Measurements from ENCODE around the gene NTMT1.
"Not testable (repeated sequence)": the region's sequence is repeated elsewhere in the genome, so short reads cannot be mapped to it uniquely, and the experiment has no call there.

Gene NTMT1

GRCh38 chr9:129630967-129631673, 5.2 kb downstream of the NTMT1 start:
- Histone ChIP-seq H3K27ac (ENCODE audit: low read depth, low read length) (no peak overlapping the region), H3K4me1 (ENCODE audit: control insufficient read depth, insufficient read depth, low read length, unreplicated experiment) (peaks cover 47% of the 10 kb centered on the region), H2AFZ (ENCODE audit: low read length, unreplicated experiment) (no peak overlapping the region)

GRCh38 chr9:129631674-129632129, 5.7 kb downstream of the NTMT1 start:
- Histone ChIP-seq H2AFZ (ENCODE audit: low read length, unreplicated experiment) (no peak overlapping the region), H3K36me3 (ENCODE audit: insufficient read depth, low read length) (peaks cover 25% of the 10 kb centered on the region), H3K27ac (ENCODE audit: low read depth, low read length) (no peak overlapping the region), H3K4me1 (ENCODE audit: control insufficient read depth, insufficient read depth, low read length, unreplicated experiment) (peaks cover 47% of the 10 kb centered on the region), H3K27me3 (ENCODE audit: insufficient read depth, low read length) (no peaks in the 10 kb centered on the region), H3K4me3 (ENCODE audit: low read depth, low read length) (0 out of 2 replicates have a peak overlapping the region, but pooled peaks have one; percentile 13), H3K79me2 (ENCODE audit: control insufficient read depth, insufficient read depth, low read length, unreplicated experiment) (peaks cover 86% of the 10 kb centered on the region)

More at GRCh38 chr9:129630967-129631673, 5.2 kb downstream of the NTMT1 start:
- Histone ChIP-seq H3K4me3 (ENCODE audit: low read depth, low read length) (no peak overlapping the region), H3K36me3 (ENCODE audit: insufficient read depth, low read length) (peaks cover 25% of the 10 kb centered on the region; the same call in 1 of the 2 replicates), H3K79me2 (ENCODE audit: control insufficient read depth, insufficient read depth, low read length, unreplicated experiment) (peaks cover 92% of the 10 kb centered on the region), H3K27me3 (ENCODE audit: insufficient read depth, low read length) (no peaks in the 10 kb centered on the region)

GRCh38 chr9:129632460-129632859, 6.5 kb downstream of the NTMT1 start:
- H3K36me3 ChIP-seq (ENCODE audit: insufficient read depth, low read length), result peaks cover 28% of the 10 kb centered on the region
- no peak overlapping the region for H2AFZ ChIP-seq (ENCODE audit: low read length, unreplicated experiment)
- no peaks in the 10 kb centered on the region for H3K27me3 ChIP-seq (ENCODE audit: insufficient read depth, low read length)
- peaks cover 79% of the 10 kb centered on the region for H3K79me2 ChIP-seq (ENCODE audit: control insufficient read depth, insufficient read depth, low read length, unreplicated experiment)
- H3K4me1 ChIP-seq (ENCODE audit: control insufficient read depth, insufficient read depth, low read length, unreplicated experiment), result peaks cover 43% of the 10 kb centered on the region
- no peak overlapping the region for H3K4me3 ChIP-seq (ENCODE audit: low read depth, low read length)
- no peak overlapping the region for H3K27ac ChIP-seq (ENCODE audit: low read depth, low read length)

- Histone ChIP-seq H3K27ac (ENCODE audit: low read depth, low read length) (no peak overlapping the region), H3K36me3 (ENCODE audit: insufficient read depth, low read length) (peaks cover 32% of the 10 kb centered on the region), H3K79me2 (ENCODE audit: control insufficient read depth, insufficient read depth, low read length, unreplicated experiment) (peaks cover 71% of the 10 kb centered on the region), H3K27me3 (ENCODE audit: insufficient read depth, low read length) (no peaks in the 10 kb centered on the region), H3K4me3 (ENCODE audit: low read depth, low read length) (no peak overlapping the region), H3K4me1 (ENCODE audit: control insufficient read depth, insufficient read depth, low read length, unreplicated experiment) (peaks cover 35% of the 10 kb centered on the region), H2AFZ (ENCODE audit: low read length, unreplicated experiment) (no peak overlapping the region)
Measured at GRCh38 chr9:129633207-129633606, 7.2 kb downstream of the NTMT1 start.

GRCh38 chr9:129633848-129634247, 7.9 kb downstream of the NTMT1 start:
- peaks cover 32% of the 10 kb centered on the region for H3K36me3 ChIP-seq (ENCODE audit: insufficient read depth, low read length)
- peaks cover 68% of the 10 kb centered on the region for H3K79me2 ChIP-seq (ENCODE audit: control insufficient read depth, insufficient read depth, low read length, unreplicated experiment)
- H3K4me1 ChIP-seq (ENCODE audit: control insufficient read depth, insufficient read depth, low read length, unreplicated experiment), result peaks cover 29% of the 10 kb centered on the region

GRCh38 chr9:129635099-129636065, 9.4 kb downstream of the NTMT1 start:
- Histone ChIP-seq H3K36me3 (ENCODE audit: insufficient read depth, low read length) (peaks cover 32% of the 10 kb centered on the region), H3K27ac (ENCODE audit: low read depth, low read length) (no peak overlapping the region), H3K27me3 (ENCODE audit: insufficient read depth, low read length) (no peaks in the 10 kb centered on the region), H2AFZ (ENCODE audit: low read length, unreplicated experiment) (no peak overlapping the region), H3K4me1 (ENCODE audit: control insufficient read depth, insufficient read depth, low read length, unreplicated experiment) (peaks cover 34% of the 10 kb centered on the region), H3K79me2 (ENCODE audit: control insufficient read depth, insufficient read depth, low read length, unreplicated experiment) (peaks cover 68% of the 10 kb centered on the region), H3K4me3 (ENCODE audit: low read depth, low read length) (no peak overlapping the region)

More at GRCh38 chr9:129633848-129634247, 7.9 kb downstream of the NTMT1 start:
- no peak overlapping the region for H2AFZ ChIP-seq (ENCODE audit: low read length, unreplicated experiment)
- no peaks in the 10 kb centered on the region for H3K27me3 ChIP-seq (ENCODE audit: insufficient read depth, low read length)
- no peak overlapping the region for H3K27ac ChIP-seq (ENCODE audit: low read depth, low read length)
- no peak overlapping the region for H3K4me3 ChIP-seq (ENCODE audit: low read depth, low read length)

GRCh38 chr9:129636343-129636742, 10.4 kb downstream of the NTMT1 start:
- Histone ChIP-seq H3K4me1 (ENCODE audit: control insufficient read depth, insufficient read depth, low read length, unreplicated experiment) (peaks cover 32% of the 10 kb centered on the region), H3K36me3 (ENCODE audit: insufficient read depth, low read length) (peaks cover 32% of the 10 kb centered on the region), H3K79me2 (ENCODE audit: control insufficient read depth, insufficient read depth, low read length, unreplicated experiment) (peaks cover 68% of the 10 kb centered on the region)
- not testable (repeated sequence) for H3K27ac ChIP-seq (ENCODE audit: low read depth, low read length); H3K4me3 ChIP-seq (ENCODE audit: low read depth, low read length); H3K27me3 ChIP-seq (ENCODE audit: insufficient read depth, low read length); H2AFZ ChIP-seq (ENCODE audit: low read length, unreplicated experiment)

GRCh38 chr9:129637102-129637501, 11.1 kb downstream of the NTMT1 start:
- Histone ChIP-seq H3K4me3 (ENCODE audit: low read depth, low read length) (no peak overlapping the region), H2AFZ (ENCODE audit: low read length, unreplicated experiment) (no peak overlapping the region), H3K27ac (ENCODE audit: low read depth, low read length) (no peak overlapping the region), H3K4me1 (ENCODE audit: control insufficient read depth, insufficient read depth, low read length, unreplicated experiment) (peaks cover 25% of the 10 kb centered on the region), H3K36me3 (ENCODE audit: insufficient read depth, low read length) (peaks cover 32% of the 10 kb centered on the region), H3K27me3 (ENCODE audit: insufficient read depth, low read length) (no peaks in the 10 kb centered on the region), H3K79me2 (ENCODE audit: control insufficient read depth, insufficient read depth, low read length, unreplicated experiment) (peaks cover 65% of the 10 kb centered on the region)

- H3K79me2 ChIP-seq (ENCODE audit: control insufficient read depth, insufficient read depth, low read length, unreplicated experiment), result peaks cover 57% of the 10 kb centered on the region
- H3K4me3 ChIP-seq (ENCODE audit: low read depth, low read length), result no peak overlapping the region
- H3K4me1 ChIP-seq (ENCODE audit: control insufficient read depth, insufficient read depth, low read length, unreplicated experiment), result peaks cover 18% of the 10 kb centered on the region
- H3K27me3 ChIP-seq (ENCODE audit: insufficient read depth, low read length), result no peaks in the 10 kb centered on the region
- H2AFZ ChIP-seq (ENCODE audit: low read length, unreplicated experiment), result no peak overlapping the region
- H3K27ac ChIP-seq (ENCODE audit: low read depth, low read length), result no peak overlapping the region
- H3K36me3 ChIP-seq (ENCODE audit: insufficient read depth, low read length), result peaks cover 31% of the 10 kb centered on the region
Measured at GRCh38 chr9:129637673-129638439, 11.9 kb downstream of the NTMT1 start.

GRCh38 chr9:129639034-129639630, 13.2 kb downstream of the NTMT1 start:
- no peaks in the 10 kb centered on the region for H3K27me3 ChIP-seq (ENCODE audit: insufficient read depth, low read length)
- no peak overlapping the region for H2AFZ ChIP-seq (ENCODE audit: low read length, unreplicated experiment)
- peaks cover 18% of the 10 kb centered on the region for H3K4me1 ChIP-seq (ENCODE audit: control insufficient read depth, insufficient read depth, low read length, unreplicated experiment)
- H3K79me2 ChIP-seq (ENCODE audit: control insufficient read depth, insufficient read depth, low read length, unreplicated experiment), result peaks cover 45% of the 10 kb centered on the region
- peaks cover 19% of the 10 kb centered on the region for H3K36me3 ChIP-seq (ENCODE audit: insufficient read depth, low read length)
- 0 out of 2 replicates have a peak overlapping the region, but pooled peaks have one; percentile 22 for H3K27ac ChIP-seq (ENCODE audit: low read depth, low read length)
- peak overlapping the region; percentile 98; the same call in 1 of the 2 replicates for H3K4me3 ChIP-seq (ENCODE audit: low read depth, low read length)

All from ACC112 (cell line).